ENCODE data around the gene DVL3. TPM values are rescaled to one million over a fixed set of nuclear protein-coding genes. Genes with fewer than 3 reads are reported as not detected.

DVL3 gene
- total RNA-seq, 1 experiment from 2014 or later: 42.6 TPM

DNA sequence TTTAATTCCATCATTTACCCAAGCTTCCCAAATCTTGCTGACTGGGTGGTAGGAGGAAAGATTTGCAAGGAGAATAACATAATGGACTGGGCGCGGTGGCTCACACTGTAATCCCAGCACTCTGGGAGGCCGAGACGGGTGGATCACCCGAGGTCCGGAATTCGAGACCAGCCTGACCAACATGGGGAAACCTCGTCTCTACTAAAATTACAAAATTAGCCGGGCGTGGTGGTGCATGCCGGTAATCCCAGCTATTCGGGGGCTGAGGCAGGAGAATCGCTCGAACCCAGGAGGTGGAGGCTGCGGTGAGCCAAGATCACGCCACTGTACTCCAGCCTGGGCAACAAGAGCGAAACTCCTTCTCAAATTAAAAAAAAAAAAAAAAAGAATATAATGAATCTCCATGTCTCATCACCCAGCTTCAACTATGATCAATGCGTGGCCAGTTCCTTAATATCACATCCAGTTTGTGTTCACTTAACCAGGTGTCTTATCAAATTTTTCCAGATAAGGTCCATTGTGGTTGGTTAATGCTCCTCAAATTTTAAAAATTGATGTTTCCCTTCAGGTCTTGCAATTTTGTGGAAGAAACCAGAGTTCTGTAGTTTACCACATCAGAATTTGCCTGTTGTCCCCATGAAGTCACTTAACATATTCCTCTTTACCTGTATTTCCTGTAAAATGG, 29.5 kb downstream of the DVL3 start:
- Histone ChIP-seq H3K27me3 (no peaks in the 10 kb centered on the region), H3K36me3 (peaks cover 86% of the 10 kb centered on the region), H3K4me3 (peak overlapping the region; percentile 93), H3K9me3 (no peaks in the 10 kb centered on the region)
- DNase-seq: no peak

DNA sequence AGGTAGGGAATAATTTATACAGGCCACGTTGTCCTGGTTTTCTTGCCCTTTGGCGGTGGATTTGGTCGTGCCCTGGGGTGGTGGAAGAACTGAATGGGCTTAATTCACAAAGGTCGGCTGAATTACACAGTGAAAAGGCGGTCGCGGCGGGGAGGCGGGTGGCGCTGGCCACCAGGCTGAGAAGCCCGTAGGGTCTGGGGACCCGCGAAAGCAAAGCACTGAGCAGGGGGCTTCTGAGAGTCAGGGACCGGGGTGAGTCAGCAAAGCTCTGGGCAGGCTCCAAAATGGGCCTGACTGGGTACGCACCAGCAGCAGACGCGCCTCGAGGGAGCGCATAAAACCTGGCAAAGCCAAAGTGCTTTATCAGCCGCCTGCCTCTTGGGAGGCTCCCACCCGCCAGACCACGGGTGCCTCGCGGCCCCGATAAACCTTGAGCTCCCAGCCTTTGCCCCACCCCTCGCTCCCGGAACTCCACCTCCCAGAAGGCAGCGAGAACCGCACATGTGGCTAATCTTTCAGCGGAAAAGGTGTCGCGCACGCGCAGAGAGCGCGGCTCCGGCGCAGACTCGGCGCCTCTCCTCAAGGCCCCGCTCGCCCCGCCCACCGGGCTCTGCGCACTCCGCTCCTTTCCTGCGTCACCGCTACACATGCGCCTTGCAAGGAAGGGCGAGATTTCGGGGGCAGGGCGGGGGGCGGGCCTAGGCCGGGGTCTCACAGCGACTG, 30.4 kb downstream of the DVL3 start:
- peak; percentile 99 for DNase-seq
- peaks cover 86% of the 10 kb centered on the region for H3K36me3 ChIP-seq
- H3K9me3 ChIP-seq: no peaks in the 10 kb centered on the region
- peak overlapping the region; percentile 93 for H3K4me3 ChIP-seq
- no peaks in the 10 kb centered on the region for H3K27me3 ChIP-seq

GRCh38 chr3:184186184-184186901, 31.2 kb downstream of the DVL3 start, which contains the start of gene ABCF3:
ABCF3 (plus strand) TSS chr3:184186199; CDS start chr3:184186208, 9 bp downstream.
- DNase-seq: peak; percentile 66

GRCh38 chr3:184186902-184187207, 31.7 kb downstream of the DVL3 start:
- DNase-seq: no peak
- Histone ChIP-seq H3K9me3 (no peaks in the 10 kb centered on the region), H3K4me3 (peak overlapping the region; percentile 93), H3K27me3 (no peaks in the 10 kb centered on the region), H3K36me3 (peaks cover 83% of the 10 kb centered on the region)

More at GRCh38 chr3:184186184-184186901, 31.2 kb downstream of the DVL3 start, which contains the start of gene ABCF3:
- H3K27me3 ChIP-seq: no peaks in the 10 kb centered on the region
- H3K36me3 ChIP-seq: peaks cover 86% of the 10 kb centered on the region
- H3K9me3 ChIP-seq: no peaks in the 10 kb centered on the region
- H3K4me3 ChIP-seq: peak within 1 kb of the TSS; percentile 93

- no peaks in the 10 kb centered on the region for H3K27me3 ChIP-seq
- no peak overlapping the region for H3K4me3 ChIP-seq
- no peak for DNase-seq
- peaks cover 83% of the 10 kb centered on the region for H3K36me3 ChIP-seq
- no peaks in the 10 kb centered on the region for H3K9me3 ChIP-seq
Measured at GRCh38 chr3:184188080-184188479, 32.9 kb downstream of the DVL3 start.

DNA sequence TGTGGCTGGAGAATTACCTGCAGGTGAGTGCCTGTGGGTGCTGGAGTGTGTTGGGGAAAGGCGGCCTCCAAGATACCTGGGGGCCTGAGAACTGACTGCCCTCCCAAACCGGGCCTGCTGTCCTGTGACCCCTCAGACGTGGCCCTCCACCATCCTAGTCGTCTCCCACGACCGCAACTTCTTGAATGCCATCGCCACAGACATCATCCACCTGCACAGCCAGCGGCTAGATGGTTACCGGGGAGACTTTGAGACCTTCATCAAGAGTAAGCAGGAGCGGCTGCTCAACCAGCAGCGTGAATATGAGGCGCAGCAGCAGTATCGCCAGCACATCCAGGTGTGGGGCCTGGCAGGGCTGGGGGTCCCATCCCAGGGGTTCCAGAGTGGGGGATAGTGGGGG, 34.2 kb downstream of the DVL3 start:
- no peak for DNase-seq
- peaks cover 81% of the 10 kb centered on the region for H3K36me3 ChIP-seq
- H3K9me3 ChIP-seq: no peaks in the 10 kb centered on the region
- no peak overlapping the region for H3K4me3 ChIP-seq
- H3K27me3 ChIP-seq: no peaks in the 10 kb centered on the region

GRCh38 chr3:184192889-184193288, 37.7 kb downstream of the DVL3 start:
- DNase-seq: no peak
- Histone ChIP-seq H3K4me3 (no peak overlapping the region), H3K36me3 (peaks cover 74% of the 10 kb centered on the region), H3K27me3 (no peaks in the 10 kb centered on the region), H3K9me3 (no peaks in the 10 kb centered on the region)

GRCh38 chr3:184193991-184194539, 38.9 kb downstream of the DVL3 start:
- H3K27me3 ChIP-seq: no peaks in the 10 kb centered on the region
- DNase-seq: no peak
- H3K9me3 ChIP-seq: no peaks in the 10 kb centered on the region
- peaks cover 62% of the 10 kb centered on the region for H3K36me3 ChIP-seq
- no peak overlapping the region for H3K4me3 ChIP-seq

DNA sequence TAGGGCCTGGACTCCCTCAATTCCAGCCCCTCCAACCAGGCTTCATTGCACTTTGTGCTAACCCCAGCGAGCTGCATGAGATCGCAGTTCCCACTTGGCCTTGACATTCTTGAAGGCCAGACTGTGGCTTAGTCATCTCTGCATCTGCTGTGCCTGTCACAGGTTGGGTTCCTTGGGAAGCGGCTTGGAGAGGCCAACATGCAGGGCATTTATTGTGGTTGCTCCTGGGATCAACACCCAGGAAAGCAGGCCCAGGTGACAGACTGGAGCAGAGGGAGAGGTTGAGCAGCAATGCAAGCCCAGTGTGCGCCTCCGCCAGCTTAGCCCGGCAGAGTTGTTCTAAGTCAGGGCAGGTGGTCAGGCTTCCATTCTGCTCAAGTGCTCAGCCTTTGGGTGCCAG, 41.4 kb downstream of the DVL3 start:
- H3K36me3 ChIP-seq: peaks cover 38% of the 10 kb centered on the region
- H3K27me3 ChIP-seq: no peaks in the 10 kb centered on the region
- DNase-seq: no peak
- no peaks in the 10 kb centered on the region for H3K9me3 ChIP-seq
- no peak overlapping the region for H3K4me3 ChIP-seq

GRCh38 chr3:184198509-184198908, 43.3 kb downstream of the DVL3 start:
- Histone ChIP-seq H3K4me3 (no peak overlapping the region), H3K36me3 (peaks cover 20% of the 10 kb centered on the region), H3K27me3 (no peaks in the 10 kb centered on the region), H3K9me3 (no peaks in the 10 kb centered on the region)
- no peak for DNase-seq

DNA sequence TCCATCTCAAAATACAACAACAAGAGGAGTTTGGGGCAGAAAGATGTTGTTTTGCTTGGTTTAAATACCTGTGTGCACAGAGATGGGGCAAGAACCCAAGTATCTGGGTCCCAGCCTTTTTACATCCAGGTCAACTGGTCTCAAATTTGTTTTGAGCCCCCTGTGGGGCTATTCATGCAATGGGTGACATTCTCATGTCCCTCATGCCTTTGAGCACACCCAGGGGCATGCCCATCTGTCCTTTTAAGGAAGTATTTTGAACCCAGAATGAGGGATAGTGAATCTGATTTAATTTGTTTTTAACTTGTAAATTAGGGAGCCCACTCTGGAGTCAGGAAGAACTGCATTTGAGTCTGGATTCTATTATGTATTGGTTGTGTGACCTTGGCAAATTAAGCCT, 45.6 kb downstream of the DVL3 start:
- H3K27me3 ChIP-seq: no peaks in the 10 kb centered on the region
- DNase-seq: no peak
- no peak overlapping the region for H3K4me3 ChIP-seq
- H3K36me3 ChIP-seq: peaks cover 2% of the 10 kb centered on the region; the same call in 1 of the 2 replicates
- H3K9me3 ChIP-seq: no peaks in the 10 kb centered on the region

- Histone ChIP-seq H3K36me3 (no peaks in the 10 kb centered on the region), H3K27me3 (peaks cover 7% of the 10 kb centered on the region; the same call in 1 of the 2 replicates), H3K4me3 (no peak overlapping the region), H3K9me3 (no peaks in the 10 kb centered on the region)
- no peak for DNase-seq
Measured at GRCh38 chr3:184203526-184203925, 48.3 kb downstream of the DVL3 start.

DNA sequence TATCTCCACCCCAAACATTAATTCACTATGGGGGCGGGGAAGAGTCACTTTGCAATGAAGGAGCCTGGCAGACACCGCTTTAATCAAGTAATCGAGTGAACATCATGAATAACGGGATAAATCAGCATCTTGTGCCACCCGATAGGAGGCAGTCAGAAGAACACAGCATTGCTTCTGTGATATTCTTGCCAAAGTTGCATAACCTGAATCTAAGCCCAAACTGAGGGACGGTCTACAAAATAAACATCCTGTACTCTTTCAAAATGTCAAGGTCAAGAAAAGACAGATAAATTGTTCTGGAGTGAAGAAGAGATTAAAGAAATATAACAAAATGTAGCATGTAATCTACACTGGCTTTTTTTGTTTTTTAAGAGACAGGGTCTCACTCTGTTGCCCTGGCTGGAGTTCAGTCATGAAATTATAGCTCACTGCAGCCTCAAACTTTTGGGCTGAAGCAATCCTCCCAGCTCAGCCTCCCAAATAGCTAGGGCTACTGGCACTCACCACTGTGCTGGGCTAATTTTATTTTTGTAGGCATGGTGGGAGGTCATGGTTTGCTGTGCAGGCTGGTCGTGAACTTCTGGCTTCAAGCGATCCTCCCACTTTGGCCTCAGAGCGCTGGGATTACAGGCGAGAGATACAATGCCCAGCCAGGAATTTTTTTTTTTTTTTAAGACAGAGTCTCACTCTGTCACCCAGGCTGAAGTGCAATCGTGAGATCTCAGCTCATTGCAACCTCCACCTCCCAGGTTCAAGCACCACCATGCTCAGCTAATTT, 54.2 kb downstream of the DVL3 start:
- H3K36me3 ChIP-seq: no peaks in the 10 kb centered on the region
- no peaks in the 10 kb centered on the region for H3K9me3 ChIP-seq
- no peak overlapping the region for H3K4me3 ChIP-seq
- peaks cover 7% of the 10 kb centered on the region; the same call in 1 of the 2 replicates for H3K27me3 ChIP-seq
- DNase-seq: no peak

- Histone ChIP-seq H3K4me3 (no peak overlapping the region), H3K27me3 (peaks cover 7% of the 10 kb centered on the region; the same call in 1 of the 2 replicates), H3K36me3 (no peaks in the 10 kb centered on the region), H3K9me3 (peaks cover 3% of the 10 kb centered on the region; the same call in 1 of the 2 replicates)
- DNase-seq: no peak
Measured at GRCh38 chr3:184211297-184211696, 56.1 kb downstream of the DVL3 start.

- Histone ChIP-seq H3K4me3 (no peak overlapping the region), H3K27me3 (peaks cover 5% of the 10 kb centered on the region; the same call in 1 of the 2 replicates), H3K36me3 (no peaks in the 10 kb centered on the region), H3K9me3 (peaks cover 3% of the 10 kb centered on the region; the same call in 1 of the 2 replicates)
- no peak for DNase-seq
Measured at GRCh38 chr3:184211718-184212117, 56.5 kb downstream of the DVL3 start.

DNA sequence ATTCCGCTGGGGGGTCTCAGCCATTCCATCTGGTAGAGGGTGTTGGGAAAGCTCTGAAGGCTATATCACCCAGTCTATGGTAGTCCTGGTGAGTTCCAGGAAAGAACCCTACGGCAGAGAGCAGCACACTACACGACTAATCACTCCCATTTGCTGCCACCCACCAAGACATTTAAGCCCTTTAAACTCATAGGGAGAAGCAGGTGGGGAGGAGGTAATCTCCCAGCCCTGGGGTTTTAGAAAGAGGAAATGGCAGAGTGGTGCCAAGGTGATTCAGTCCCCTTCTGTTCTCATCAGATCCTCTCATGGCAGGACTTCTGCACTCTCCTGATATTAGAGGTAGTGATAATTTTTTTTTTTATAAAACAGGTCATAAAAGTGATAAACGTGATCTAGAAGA, 63.6 kb downstream of the DVL3 start:
- H3K4me3 ChIP-seq: no peak overlapping the region
- DNase-seq: no peak
- H3K9me3 ChIP-seq: peaks cover 3% of the 10 kb centered on the region; the same call in 1 of the 2 replicates
- H3K36me3 ChIP-seq: no peaks in the 10 kb centered on the region
- peaks cover 11% of the 10 kb centered on the region; the same call in 1 of the 2 replicates for H3K27me3 ChIP-seq

Measured in MG63 (cell line).